ENCODE measurements around the gene TUBAL3.

Gene TUBAL3

GRCh38 chr10:5447611-5448071 is 43.0 kb upstream of the TUBAL3 start:
- peak overlapping the region; percentile 54 to 63 for H3K4me3 ChIP-seq (replicated peaks in 1 of 2; ENCODE audit: low read depth in 2 of 2, low read length in 2 of 2)
- peak in 1 of 2 donors; percentile 35 for DNase-seq (ENCODE audit: low read depth in 2 of 2)
- no peak for TF ChIP-seq CTCF (IDR thresholded peaks at IDR 0.05; ENCODE audit: low read depth, low read length)

DNA sequence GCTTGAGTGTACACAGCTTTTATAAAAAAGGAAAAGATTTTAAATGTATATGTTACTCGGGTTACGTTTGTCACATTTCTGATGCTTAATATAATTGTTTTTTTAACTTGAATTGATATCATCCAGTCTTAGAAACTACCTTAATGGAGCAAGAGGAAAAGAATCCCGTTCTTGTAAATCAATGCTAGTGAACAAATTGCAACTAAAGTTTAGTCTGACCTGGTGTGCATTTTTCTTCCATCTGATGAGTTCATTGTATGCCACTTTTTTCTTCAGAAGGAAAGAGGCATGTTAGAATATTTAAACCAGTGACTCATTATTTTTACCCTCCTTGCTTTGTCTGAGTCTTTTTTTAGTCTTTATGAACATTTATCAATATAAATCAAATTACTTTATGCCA is 42.4 kb upstream of the TUBAL3 start:
- peak overlapping the region; percentile 54 to 63 for H3K4me3 ChIP-seq (replicated peaks in 1 of 2; ENCODE audit: low read depth in 2 of 2, low read length in 2 of 2)
- DNase-seq (ENCODE audit: low read depth in 2 of 2): peak in 1 of 2 donors; percentile 49
- TF ChIP-seq CTCF (IDR thresholded peaks at IDR 0.05; ENCODE audit: low read depth, low read length): no peak

GRCh38 chr10:5446390-5446926 is 41.8 kb upstream of the TUBAL3 start:
- peak overlapping the region; percentile 54 to 63 for H3K4me3 ChIP-seq (replicated peaks in 1 of 2; ENCODE audit: low read depth in 2 of 2, low read length in 2 of 2)
- no peak for TF ChIP-seq CTCF (IDR thresholded peaks at IDR 0.05; ENCODE audit: low read depth, low read length)
- DNase-seq (ENCODE audit: low read depth in 2 of 2): peak; percentile 77 to 91

GRCh38 chr10:5445006-5445405 is 40.4 kb upstream of the TUBAL3 start:
- H3K4me3 ChIP-seq (replicated peaks in 1 of 2; ENCODE audit: low read depth in 2 of 2, low read length in 2 of 2): no peak overlapping the region
- DNase-seq (ENCODE audit: low read depth in 2 of 2): no peak
- TF ChIP-seq CTCF (IDR thresholded peaks at IDR 0.05; ENCODE audit: low read depth, low read length): no peak

- no peak overlapping the region for H3K4me3 ChIP-seq (replicated peaks in 1 of 2; ENCODE audit: low read depth in 2 of 2, low read length in 2 of 2)
- no peak for DNase-seq (ENCODE audit: low read depth in 2 of 2)
- TF ChIP-seq CTCF (IDR thresholded peaks at IDR 0.05; ENCODE audit: low read depth, low read length): no peak
Measured at GRCh38 chr10:5443429-5443828, 38.8 kb upstream of the TUBAL3 start.

DNA sequence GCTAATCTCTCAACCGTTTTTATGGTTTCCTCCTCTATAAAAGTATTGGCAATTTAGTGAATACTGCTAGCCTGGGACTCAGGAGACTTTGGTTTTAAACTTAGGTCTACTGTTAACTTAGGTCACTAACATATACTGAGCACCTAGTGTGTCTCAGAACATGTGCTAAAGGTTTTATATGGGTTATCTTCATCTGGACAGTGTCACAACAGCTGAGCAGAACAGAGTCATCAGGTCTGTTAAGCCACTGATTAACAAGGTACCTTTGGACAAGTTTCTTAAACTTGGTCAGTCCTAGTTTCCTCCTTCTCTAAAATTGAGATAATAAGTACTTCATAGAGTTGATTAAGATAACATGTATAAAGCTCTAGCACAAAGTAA is 38.4 kb upstream of the TUBAL3 start:
- no peak overlapping the region for H3K4me3 ChIP-seq (replicated peaks in 1 of 2; ENCODE audit: low read depth in 2 of 2, low read length in 2 of 2)
- TF ChIP-seq CTCF (IDR thresholded peaks at IDR 0.05; ENCODE audit: low read depth, low read length): no peak
- no peak for DNase-seq (ENCODE audit: low read depth in 2 of 2)
